ENCODE results near the gene LRRC4C. TPM values are rescaled to one million over a fixed set of nuclear protein-coding genes. Genes with fewer than 3 reads are reported as not detected.

The LRRC4C gene
- total RNA-seq, 3 donors from 2014 or later (not counting 1 experiment from before 2014, with no cell fraction given) = not detected

- TF ChIP-seq, protein P1, sequence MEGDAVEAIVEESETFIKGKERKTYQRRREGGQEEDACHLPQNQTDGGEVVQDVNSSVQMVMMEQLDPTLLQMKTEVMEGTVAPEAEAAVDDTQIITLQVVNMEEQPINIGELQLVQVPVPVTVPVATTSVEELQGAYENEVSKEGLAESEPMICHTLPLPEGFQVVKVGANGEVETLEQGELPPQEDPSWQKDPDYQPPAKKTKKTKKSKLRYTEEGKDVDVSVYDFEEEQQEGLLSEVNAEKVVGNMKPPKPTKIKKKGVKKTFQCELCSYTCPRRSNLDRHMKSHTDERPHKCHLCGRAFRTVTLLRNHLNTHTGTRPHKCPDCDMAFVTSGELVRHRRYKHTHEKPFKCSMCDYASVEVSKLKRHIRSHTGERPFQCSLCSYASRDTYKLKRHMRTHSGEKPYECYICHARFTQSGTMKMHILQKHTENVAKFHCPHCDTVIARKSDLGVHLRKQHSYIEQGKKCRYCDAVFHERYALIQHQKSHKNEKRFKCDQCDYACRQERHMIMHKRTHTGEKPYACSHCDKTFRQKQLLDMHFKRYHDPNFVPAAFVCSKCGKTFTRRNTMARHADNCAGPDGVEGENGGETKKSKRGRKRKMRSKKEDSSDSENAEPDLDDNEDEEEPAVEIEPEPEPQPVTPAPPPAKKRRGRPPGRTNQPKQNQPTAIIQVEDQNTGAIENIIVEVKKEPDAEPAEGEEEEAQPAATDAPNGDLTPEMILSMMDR (IDR thresholded peaks at IDR 0.05) = no peak
- WGBS (ENCODE audit: insufficient coverage) = no CpG with 5 or more reads among the region's 1 CpG
- ATAC-seq (no peak), DNase-seq (no peak)
- H3K4me1 ChIP-seq (ENCODE audit: control insufficient read depth, insufficient read depth, low read length) = no peaks in the 10 kb centered on the region
- no peak overlapping the region for H3K4me3 Mint-ChIP-seq
- peaks cover 6% of the 10 kb centered on the region for H3K36me3 Mint-ChIP-seq
- no peak overlapping the region for H3K27ac ChIP-seq (ENCODE audit: low read length)
- peaks cover 5% of the 10 kb centered on the region for H3K9me3 ChIP-seq (ENCODE audit: control insufficient read depth, insufficient read depth, low read length)
- H3K9me3 Mint-ChIP-seq = peaks cover 19 to 33% of the 10 kb centered on the region in 2 donors
- H3K27ac Mint-ChIP-seq = no peak overlapping the region
- intact Hi-C loops (cut with micrococcal nuclease) = no loop called here
- no peaks in the 10 kb centered on the region for H3K27me3 ChIP-seq (ENCODE audit: control insufficient read depth, insufficient read depth, low read length)
- no peaks in the 10 kb centered on the region for H3K36me3 ChIP-seq (ENCODE audit: control insufficient read depth, insufficient read depth, low read length)
- H3K4me3 ChIP-seq (ENCODE audit: low read length) = no peak overlapping the region
- no peaks in the 10 kb centered on the region for H3K4me1 Mint-ChIP-seq
- no peaks in the 10 kb centered on the region for H3K27me3 Mint-ChIP-seq (ENCODE audit: low read depth in 2 of 2)
Measured at GRCh38 chr11:40797981-40798380, 661.5 kb downstream of the LRRC4C start.

DNA sequence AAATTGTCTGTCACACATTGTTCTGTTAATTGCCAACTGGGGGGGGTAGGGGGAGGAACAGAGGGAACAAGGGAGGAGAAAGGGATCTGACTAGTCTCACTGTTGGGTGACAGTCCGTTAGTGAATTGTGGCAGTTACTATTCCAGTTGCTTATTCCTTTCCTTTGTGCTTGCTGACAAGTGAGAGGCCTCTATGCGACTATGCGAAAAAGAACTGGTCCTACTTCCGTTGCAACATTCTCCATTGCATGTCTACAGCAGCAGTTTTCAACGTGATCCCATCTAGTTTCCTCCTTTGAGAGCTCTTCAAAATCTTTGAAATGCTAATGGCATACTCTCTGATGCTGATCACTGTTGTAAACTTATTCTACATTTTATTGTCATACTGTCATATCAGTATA is 672.2 kb downstream of the LRRC4C start:
- H3K27ac Mint-ChIP-seq = no peak overlapping the region

DNA sequence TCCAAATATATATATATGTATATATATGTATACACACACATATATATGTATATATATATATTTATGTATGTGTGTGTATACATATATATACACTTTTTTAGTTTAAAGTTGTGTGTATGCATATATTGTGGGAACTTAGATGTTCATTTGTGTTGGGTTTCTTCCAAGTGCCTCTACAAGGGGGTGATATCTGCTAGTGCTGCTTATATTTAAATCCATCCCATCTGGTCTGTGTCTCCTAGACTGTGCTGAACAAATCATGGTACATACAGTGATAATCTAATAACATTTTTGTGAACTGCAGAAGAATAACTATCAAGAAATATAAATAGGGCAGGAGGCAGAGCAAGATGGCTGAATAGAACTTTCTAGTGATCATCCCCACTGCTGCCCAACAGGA is 696.4 kb downstream of the LRRC4C start:
- DNase-seq = no peak
- Histone ChIP-seq H3K27me3 (ENCODE audit: control insufficient read depth, insufficient read depth, low read length) (no peaks in the 10 kb centered on the region), H3K9me3 (ENCODE audit: control insufficient read depth, insufficient read depth, low read length) (peaks cover 9% of the 10 kb centered on the region), H3K4me3 (ENCODE audit: low read length) (no peak overlapping the region), H3K4me1 (ENCODE audit: control insufficient read depth, insufficient read depth, low read length) (no peaks in the 10 kb centered on the region), H3K36me3 (ENCODE audit: control insufficient read depth, insufficient read depth, low read length) (no peaks in the 10 kb centered on the region), H3K27ac (ENCODE audit: low read length) (no peak overlapping the region)
- Mint-ChIP-seq H3K4me1 (no peaks in the 10 kb centered on the region), H3K27ac (no peak overlapping the region), H3K4me3 (no peak overlapping the region), H3K36me3 (peaks cover 10% of the 10 kb centered on the region), H3K27me3 (ENCODE audit: low read depth in 2 of 2) (no peaks in the 10 kb centered on the region), H3K9me3 (peaks cover 8 to 17% of the 10 kb centered on the region in 2 donors)
- no peak for ATAC-seq
- intact Hi-C loops (cut with micrococcal nuclease) = no loop called here
- TF ChIP-seq, protein P1 (IDR thresholded peaks at IDR 0.05) = no peak

More for the DNA sequence above, 672.2 kb downstream of the LRRC4C start:
- Histone ChIP-seq H3K27me3 (ENCODE audit: control insufficient read depth, insufficient read depth, low read length) (no peaks in the 10 kb centered on the region), H3K4me3 (ENCODE audit: low read length) (no peak overlapping the region), H3K9me3 (ENCODE audit: control insufficient read depth, insufficient read depth, low read length) (no peaks in the 10 kb centered on the region), H3K4me1 (ENCODE audit: control insufficient read depth, insufficient read depth, low read length) (no peaks in the 10 kb centered on the region), H3K27ac (ENCODE audit: low read length) (no peak overlapping the region), H3K36me3 (ENCODE audit: control insufficient read depth, insufficient read depth, low read length) (no peaks in the 10 kb centered on the region)
- Mint-ChIP-seq H3K9me3 (peaks cover 13 to 28% of the 10 kb centered on the region in 2 donors), H3K4me1 (no peaks in the 10 kb centered on the region), H3K4me3 (no peak overlapping the region), H3K27me3 (ENCODE audit: low read depth in 2 of 2) (no peaks in the 10 kb centered on the region), H3K36me3 (peaks cover 4% of the 10 kb centered on the region)
- intact Hi-C loops (cut with micrococcal nuclease) = no loop called here
- 51% methylated on average over 5 of the region's 5 CpGs for WGBS (ENCODE audit: insufficient coverage)
- TF ChIP-seq, protein P1 (IDR thresholded peaks at IDR 0.05) = no peak
- DNase-seq = no peak
- no peak for ATAC-seq

- intact Hi-C loops (cut with micrococcal nuclease) = no loop called here
- H3K4me1 Mint-ChIP-seq = no peaks in the 10 kb centered on the region
Measured at GRCh38 chr11:40759341-40759740, 700.1 kb downstream of the LRRC4C start.

More at GRCh38 chr11:40759341-40759740, 700.1 kb downstream of the LRRC4C start:
- TF ChIP-seq, protein P1 (IDR thresholded peaks at IDR 0.05) = no peak
- Mint-ChIP-seq H3K27me3 (ENCODE audit: low read depth in 2 of 2) (no peaks in the 10 kb centered on the region), H3K27ac (no peak overlapping the region), H3K9me3 (peaks cover 11 to 13% of the 10 kb centered on the region in 2 donors), H3K4me3 (no peak overlapping the region), H3K36me3 (no peaks in the 10 kb centered on the region)
- no peak for ATAC-seq
- WGBS (ENCODE audit: insufficient coverage) = 100% methylated on average over 2 of the region's 3 CpGs
- Histone ChIP-seq H3K4me3 (ENCODE audit: low read length) (no peak overlapping the region), H3K27ac (ENCODE audit: low read length) (no peak overlapping the region), H3K4me1 (ENCODE audit: control insufficient read depth, insufficient read depth, low read length) (no peaks in the 10 kb centered on the region), H3K27me3 (ENCODE audit: control insufficient read depth, insufficient read depth, low read length) (no peaks in the 10 kb centered on the region), H3K9me3 (ENCODE audit: control insufficient read depth, insufficient read depth, low read length) (peaks cover 9% of the 10 kb centered on the region), H3K36me3 (ENCODE audit: control insufficient read depth, insufficient read depth, low read length) (no peaks in the 10 kb centered on the region)
- DNase-seq = no peak

All from natural killer cell (primary cell).